CD8-positive, alpha-beta memory T cell (primary cell): ENCODE measurements around the gene APP. TPM values are rescaled to one million over a fixed set of nuclear protein-coding genes. Genes with fewer than 3 reads are reported as not detected.

Experiments
- CTCF ChIA-PET: fragments of 350-600 bp; sonication (Branson Sonifier 250); formaldehyde crosslinking; loops from one replicate; lab custom pipeline; 2021; ENCODE audit warnings: antibody characterized with exemption; lab: Charles Lee
- POLR2A ChIA-PET: fragments of 350-600 bp; sonication (Branson Sonifier 250); formaldehyde crosslinking; loops from one replicate; lab custom pipeline; 2021; ENCODE audit warnings: antibody characterized with exemption; lab: Charles Lee
- DNase-seq, 5 donors: peaks; one replicate each; pipeline versions ENCODE4 v3.0.0 to v3.0.0-alpha.2; 2020 to 2022; ENCODE audit warnings: mixed read lengths in 1 of 5
- H3K27ac ChIP-seq: one replicate; pipeline ENCODE4 v1.7.0; 2013; ENCODE audit warnings: low read depth, mild to moderate bottlenecking, low read length, moderate library complexity
- H3K27me3 ChIP-seq: 2 replicates; pipeline ENCODE4 v1.7.0; 2013; ENCODE audit warnings: low read length, mild to moderate bottlenecking; ENCODE audit not compliant: insufficient read depth, poor library complexity, severe bottlenecking
- H3K36me3 ChIP-seq: 2 replicates; pipeline ENCODE4 v1.7.0; 2013; ENCODE audit warnings: mild to moderate bottlenecking, low read length, moderate library complexity; ENCODE audit not compliant: insufficient read depth
- H3K4me1 ChIP-seq: 2 replicates; pipeline ENCODE4 v1.7.0; 2013; ENCODE audit warnings: mild to moderate bottlenecking, low read length, moderate library complexity; ENCODE audit not compliant: insufficient read depth
- H3K4me3 ChIP-seq: 2 replicates; pipeline ENCODE4 v1.7.0; 2013; ENCODE audit warnings: mild to moderate bottlenecking, low read length
- H3K9me3 ChIP-seq: 2 replicates; pipeline ENCODE4 v1.7.0; 2013; ENCODE audit warnings: mild to moderate bottlenecking, low read length
- H3K27ac Mint-ChIP-seq, 8 donors: one replicate each; pipeline ENCODE4 v1.8.0; 2020 to 2021; ENCODE audit warnings: mixed read lengths in 8 of 8, mild to moderate bottlenecking in 6 of 8, inconsistent platforms in 3 of 8, moderate library complexity in 3 of 8
- H3K27me3 Mint-ChIP-seq, 2 donors: one replicate each; pipeline ENCODE4 v1.8.0; 2020 to 2021; ENCODE audit warnings: mixed read lengths in 2 of 2, mild to moderate bottlenecking in 1 of 2, moderate library complexity in 1 of 2
- H3K36me3 Mint-ChIP-seq, 3 donors: one replicate each; pipeline ENCODE4 v1.8.0; 2020 to 2021; ENCODE audit warnings: mixed read lengths in 3 of 3, inconsistent platforms in 1 of 3, mild to moderate bottlenecking in 1 of 3
- H3K4me1 Mint-ChIP-seq, 3 donors: one replicate each; pipeline ENCODE4 v1.8.0; 2020 to 2021; ENCODE audit warnings: mixed read lengths in 3 of 3, inconsistent platforms in 1 of 3, mild to moderate bottlenecking in 1 of 3
- H3K4me3 Mint-ChIP-seq, 7 donors: one replicate each; pipeline ENCODE4 v1.8.0; 2020 to 2021; ENCODE audit warnings: mixed read lengths in 7 of 7, mild to moderate bottlenecking in 6 of 7, moderate library complexity in 4 of 7, inconsistent platforms in 2 of 7
- H3K9me3 Mint-ChIP-seq, 5 donors: one replicate each; pipeline ENCODE4 v1.8.0; 2020 to 2022; ENCODE audit warnings: mixed read lengths in 5 of 5, mild to moderate bottlenecking in 3 of 5, moderate library complexity in 2 of 5, inconsistent platforms in 1 of 5
- polyA plus RNA-seq: library from polyadenylated mRNA; unstranded; fragments of 300-500 nt; fragmentation: Illumina TruSeq; gene quantifications from one replicate; pipeline ENCODE4 v1.2.3, GENCODE V29; 2021
- total RNA-seq, 2 experiments: library from RNA; stranded (reverse); gene quantifications; one replicate each; pipeline ENCODE4 v1.2.3, GENCODE V29; 2021

Gene APP
- total and polyA plus RNA-seq, 3 experiments from 2014 or later, result 5.3 to 15.3 (median 15.2) TPM

DNA sequence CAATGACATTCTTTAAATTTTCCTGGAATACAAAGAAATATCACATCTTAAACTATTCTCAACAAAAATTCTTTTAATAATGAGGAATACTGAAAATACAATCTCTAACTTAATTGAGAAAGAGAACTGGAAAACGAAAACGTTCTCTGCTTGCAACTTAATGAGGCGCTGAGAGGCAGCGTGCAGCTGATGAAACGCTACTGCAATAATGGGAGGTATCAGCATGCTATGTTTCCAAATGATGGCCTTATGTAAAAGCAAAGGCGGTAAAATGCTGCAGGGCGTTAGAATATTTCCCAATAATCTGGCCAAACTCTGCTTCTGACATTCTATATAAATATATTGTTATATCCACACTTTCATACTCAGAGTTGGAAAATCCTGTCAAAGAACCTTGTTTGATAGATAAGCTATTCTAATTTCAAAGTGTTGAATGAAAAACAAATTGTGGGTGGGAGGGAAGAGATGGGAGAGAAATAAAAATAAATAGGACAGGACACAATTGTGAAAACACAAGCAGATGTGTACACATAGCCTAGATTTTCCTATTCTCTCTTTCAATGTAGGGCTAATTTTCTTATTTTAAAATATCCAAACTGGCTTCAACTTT, 70.9 kb downstream of the APP start:
- peaks cover 0 to 3% (median 0%) of the 10 kb centered on the region in 5 donors for H3K9me3 Mint-ChIP-seq
- POLR2A ChIA-PET, result no interaction called here
- Histone ChIP-seq H3K4me1 (no peaks in the 10 kb centered on the region), H3K27me3 (no peaks in the 10 kb centered on the region), H3K36me3 (no peaks in the 10 kb centered on the region), H3K27ac (no peak overlapping the region), H3K9me3 (no peaks in the 10 kb centered on the region), H3K4me3 (no peak overlapping the region)
- no peak overlapping the region for H3K4me3 Mint-ChIP-seq
- no peaks in the 10 kb centered on the region for H3K4me1 Mint-ChIP-seq
- CTCF ChIA-PET, result no interaction called here
- H3K27ac Mint-ChIP-seq, result no peak overlapping the region
- no peaks in the 10 kb centered on the region for H3K36me3 Mint-ChIP-seq
- no peak for DNase-seq
- H3K27me3 Mint-ChIP-seq, result no peaks in the 10 kb centered on the region

GRCh38 chr21:26098772-26099397, 71.7 kb downstream of the APP start:
- no peaks in the 10 kb centered on the region for H3K4me1 ChIP-seq
- H3K9me3 Mint-ChIP-seq, result no peaks in the 10 kb centered on the region
- no peaks in the 10 kb centered on the region for H3K4me1 Mint-ChIP-seq
- ChIA-PET POLR2A (no interaction called here), CTCF (no interaction called here)
- no peak overlapping the region for H3K4me3 ChIP-seq
- H3K9me3 ChIP-seq, result no peaks in the 10 kb centered on the region
- no peaks in the 10 kb centered on the region for H3K36me3 ChIP-seq
- no peak for DNase-seq
- no peaks in the 10 kb centered on the region for H3K27me3 ChIP-seq
- H3K27me3 Mint-ChIP-seq, result no peaks in the 10 kb centered on the region
- H3K4me3 Mint-ChIP-seq, result no peak overlapping the region
- no peak overlapping the region for H3K27ac ChIP-seq
- no peaks in the 10 kb centered on the region for H3K36me3 Mint-ChIP-seq
- no peak overlapping the region for H3K27ac Mint-ChIP-seq

- no peaks in the 10 kb centered on the region for H3K36me3 Mint-ChIP-seq
Observed at GRCh38 chr21:26097475-26097874, 73.1 kb downstream of the APP start.

DNA sequence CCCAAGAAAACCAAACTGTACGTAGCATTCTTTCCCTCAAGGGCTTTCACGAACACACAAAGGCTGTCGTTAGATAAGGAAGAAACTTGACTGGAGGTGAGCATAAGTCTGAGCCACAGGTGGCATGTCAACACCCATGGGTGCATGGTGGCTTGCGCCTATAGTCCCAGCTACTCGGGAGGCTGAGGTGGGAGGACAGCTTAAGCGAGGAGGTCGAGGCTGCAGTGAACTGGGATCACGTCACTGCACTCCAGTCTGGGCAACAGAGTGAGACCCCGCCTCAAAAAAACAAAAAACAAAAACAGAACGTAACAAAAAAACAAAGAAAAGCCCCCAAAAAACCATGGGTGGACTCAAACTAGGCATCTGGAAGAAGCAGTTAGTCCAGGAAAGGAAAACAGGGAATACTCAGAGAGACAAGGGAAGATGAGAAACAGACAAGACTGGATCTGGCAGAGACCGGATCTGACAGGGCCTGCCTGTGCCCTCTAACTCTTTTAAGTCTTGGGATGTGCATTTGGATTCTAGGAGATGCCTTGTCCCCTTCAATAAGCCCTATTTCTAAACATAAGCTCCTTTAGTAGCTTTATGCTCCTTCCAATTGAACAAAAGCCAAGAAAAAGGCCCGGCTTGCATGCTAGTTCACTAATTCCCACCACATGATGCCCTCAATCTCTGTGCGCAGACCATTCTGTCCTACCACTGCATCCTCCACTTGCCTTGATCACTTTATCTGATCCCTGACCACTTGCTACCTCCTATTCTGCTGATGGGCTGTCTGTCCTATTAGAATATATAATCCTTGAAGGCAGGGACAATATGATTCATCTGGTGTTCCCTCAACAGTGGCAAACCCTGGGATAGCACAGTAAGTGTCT, 73.8 kb downstream of the APP start:
- CTCF ChIA-PET, result no interaction called here

More at GRCh38 chr21:26097475-26097874, 73.1 kb downstream of the APP start:
- Histone ChIP-seq H3K27me3 (no peaks in the 10 kb centered on the region), H3K4me1 (no peaks in the 10 kb centered on the region), H3K36me3 (no peaks in the 10 kb centered on the region), H3K9me3 (no peaks in the 10 kb centered on the region), H3K27ac (no peak overlapping the region), H3K4me3 (no peak overlapping the region)
- ChIA-PET POLR2A (no interaction called here), CTCF (no interaction called here)
- H3K27me3 Mint-ChIP-seq, result no peaks in the 10 kb centered on the region
- peak overlapping the region in 1 of 8 donors; percentile 72 for H3K27ac Mint-ChIP-seq
- no peak overlapping the region for H3K4me3 Mint-ChIP-seq
- DNase-seq, result no peak
- no peaks in the 10 kb centered on the region for H3K9me3 Mint-ChIP-seq
- H3K4me1 Mint-ChIP-seq, result no peaks in the 10 kb centered on the region

GRCh38 chr21:26095131-26095530, 75.4 kb downstream of the APP start:
- DNase-seq, result no peak
- ChIA-PET POLR2A (no interaction called here), CTCF (no interaction called here)
- Histone ChIP-seq H3K4me3 (no peak overlapping the region), H3K36me3 (no peaks in the 10 kb centered on the region), H3K9me3 (no peaks in the 10 kb centered on the region), H3K27me3 (no peaks in the 10 kb centered on the region), H3K4me1 (no peaks in the 10 kb centered on the region), H3K27ac (no peak overlapping the region)
- Mint-ChIP-seq H3K36me3 (no peaks in the 10 kb centered on the region), H3K4me1 (no peaks in the 10 kb centered on the region), H3K27me3 (no peaks in the 10 kb centered on the region), H3K27ac (no peak overlapping the region), H3K4me3 (no peak overlapping the region), H3K9me3 (peaks cover 0 to 2% (median 0%) of the 10 kb centered on the region in 5 donors)

More for the DNA sequence above, 73.8 kb downstream of the APP start:
- Histone ChIP-seq H3K27ac (no peak overlapping the region), H3K4me3 (no peak overlapping the region), H3K27me3 (no peaks in the 10 kb centered on the region), H3K36me3 (no peaks in the 10 kb centered on the region), H3K4me1 (no peaks in the 10 kb centered on the region), H3K9me3 (no peaks in the 10 kb centered on the region)
- no peaks in the 10 kb centered on the region for H3K36me3 Mint-ChIP-seq
- no peaks in the 10 kb centered on the region for H3K4me1 Mint-ChIP-seq
- H3K4me3 Mint-ChIP-seq, result no peak overlapping the region
- H3K27me3 Mint-ChIP-seq, result no peaks in the 10 kb centered on the region
- DNase-seq, result no peak
- POLR2A ChIA-PET, result no interaction called here
- peak overlapping the region in 2 of 8 donors; percentile 2 to 40 for H3K27ac Mint-ChIP-seq
- no peaks in the 10 kb centered on the region for H3K9me3 Mint-ChIP-seq

DNA sequence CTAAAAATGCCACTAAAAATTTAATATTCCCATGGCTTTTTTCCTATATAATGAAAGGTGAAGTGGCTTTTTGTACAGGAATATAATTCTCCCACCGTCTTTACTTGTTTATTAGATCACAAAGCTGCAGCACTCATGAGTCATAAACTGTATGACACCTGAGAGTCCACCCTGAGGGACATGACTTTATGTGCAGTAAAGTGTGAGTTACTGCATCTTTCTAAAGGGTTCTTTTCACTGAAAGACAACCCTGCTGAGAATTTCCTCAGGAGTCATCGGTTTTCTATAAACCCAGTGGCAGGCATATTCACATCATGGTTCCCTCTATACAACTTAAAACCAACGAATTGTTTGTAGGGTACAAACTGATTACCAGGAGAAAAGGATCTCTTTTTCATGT, 77.4 kb downstream of the APP start:
- H3K4me3 ChIP-seq, result no peak overlapping the region
- H3K27me3 ChIP-seq, result no peaks in the 10 kb centered on the region
- H3K4me1 ChIP-seq, result no peaks in the 10 kb centered on the region
- DNase-seq, result no peak
- H3K27ac ChIP-seq, result no peak overlapping the region
- H3K9me3 ChIP-seq, result no peaks in the 10 kb centered on the region
- Mint-ChIP-seq H3K27ac (no peak overlapping the region), H3K36me3 (peaks cover 0 to 2% (median 0%) of the 10 kb centered on the region in 3 donors), H3K4me3 (no peak overlapping the region), H3K27me3 (peaks cover 0 to 2% of the 10 kb centered on the region in 2 donors), H3K4me1 (no peaks in the 10 kb centered on the region), H3K9me3 (peaks cover 0 to 2% (median 0%) of the 10 kb centered on the region in 5 donors)
- H3K36me3 ChIP-seq, result no peaks in the 10 kb centered on the region
- ChIA-PET CTCF (no interaction called here), POLR2A (no interaction called here)

- Histone ChIP-seq H3K27ac (no peak overlapping the region), H3K4me3 (no peak overlapping the region), H3K27me3 (no peaks in the 10 kb centered on the region), H3K9me3 (no peaks in the 10 kb centered on the region), H3K4me1 (no peaks in the 10 kb centered on the region), H3K36me3 (no peaks in the 10 kb centered on the region)
- no peak for DNase-seq
- POLR2A ChIA-PET, result no interaction called here
- H3K4me3 Mint-ChIP-seq, result no peak overlapping the region
- H3K27ac Mint-ChIP-seq, result no peak overlapping the region
- H3K9me3 Mint-ChIP-seq, result peaks cover 0 to 2% (median 0%) of the 10 kb centered on the region in 5 donors
- peaks cover 0 to 2% of the 10 kb centered on the region in 2 donors for H3K27me3 Mint-ChIP-seq
- peaks cover 0 to 2% (median 0%) of the 10 kb centered on the region in 3 donors for H3K36me3 Mint-ChIP-seq
- CTCF ChIA-PET, result no interaction called here
- H3K4me1 Mint-ChIP-seq, result no peaks in the 10 kb centered on the region
Observed at GRCh38 chr21:26091480-26092018, 79.0 kb downstream of the APP start.

DNA sequence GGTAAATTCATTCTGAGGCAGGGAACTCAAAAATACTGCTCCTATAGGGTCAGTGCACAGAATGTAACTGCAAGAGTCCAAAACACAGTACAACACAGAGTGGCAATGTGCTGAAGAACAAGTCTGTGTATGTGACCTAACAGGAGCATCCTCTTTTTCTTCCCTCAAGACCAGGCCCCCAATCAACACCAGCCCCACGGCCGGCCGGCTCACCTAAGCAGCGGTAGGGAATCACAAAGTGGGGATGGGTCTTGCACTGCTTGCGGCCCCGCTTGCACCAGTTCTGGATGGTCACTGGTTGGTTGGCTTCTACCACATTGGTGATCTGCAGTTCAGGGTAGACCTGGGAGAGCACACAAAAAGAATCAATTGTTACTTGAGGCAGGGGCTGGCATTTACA, 80.8 kb downstream of the APP start:
- no peaks in the 10 kb centered on the region for H3K27me3 ChIP-seq
- H3K4me3 ChIP-seq, result no peak overlapping the region
- no peak overlapping the region for H3K27ac Mint-ChIP-seq
- no peak overlapping the region for H3K4me3 Mint-ChIP-seq
- no peaks in the 10 kb centered on the region for H3K4me1 Mint-ChIP-seq
- CTCF ChIA-PET, result no interaction called here
- no peak overlapping the region for H3K27ac ChIP-seq
- H3K9me3 ChIP-seq, result no peaks in the 10 kb centered on the region
- POLR2A ChIA-PET, result no interaction called here
- peaks cover 0 to 2% of the 10 kb centered on the region in 2 donors for H3K27me3 Mint-ChIP-seq
- peaks cover 0 to 2% (median 0%) of the 10 kb centered on the region in 3 donors for H3K36me3 Mint-ChIP-seq
- no peaks in the 10 kb centered on the region for H3K36me3 ChIP-seq
- peaks cover 0 to 2% (median 0%) of the 10 kb centered on the region in 5 donors for H3K9me3 Mint-ChIP-seq
- H3K4me1 ChIP-seq, result no peaks in the 10 kb centered on the region
- no peak for DNase-seq
